MCF 10A (cell line): ENCODE data around the gene PXMP4. TPM values are rescaled to one million over a fixed set of nuclear protein-coding genes. Genes with fewer than 3 reads are reported as not detected.
"Not testable (repeated sequence)": the region's sequence is repeated elsewhere in the genome, so short reads cannot be mapped to it uniquely, and the experiment has no call there.

Source experiments
- BruUV-seq: library from RNA; stranded (reverse); fragments of 400-500 nt; replicated peaks from 2 replicates; lab custom pipeline; 2021; lab: Mats Ljungman, UMichigan
- CTCF ChIA-PET: fragments of 300-600 bp; sonication (Branson Sonifier 250); formaldehyde crosslinking; extraction: SDS; loops from one replicate; lab custom pipeline; 2021; ENCODE audit warnings: antibody characterized with exemption, inconsistent platforms; lab: Yijun Ruan, JAX
- POLR2A ChIA-PET: fragments of 300-600, 350-650 bp; sonication (Branson Sonifier 250); formaldehyde crosslinking; extraction: SDS; loops from one replicate; lab custom pipeline; 2020; ENCODE audit warnings: antibody characterized with exemption, inconsistent platforms; lab: Yijun Ruan, JAX
- DNase-seq: peaks from one replicate; pipeline ENCODE4 v3.0.0-alpha.2; 2018; ENCODE audit not compliant: unreplicated experiment
- H3K27ac Mint-ChIP-seq: one replicate; pipeline ENCODE4 v1.8.0; 2022; ENCODE audit warnings: mild to moderate bottlenecking, low read depth, mixed read lengths; ENCODE audit not compliant: unreplicated experiment
- H3K27me3 Mint-ChIP-seq: one replicate; pipeline ENCODE4 v1.8.0; 2022; ENCODE audit warnings: mixed read lengths; ENCODE audit not compliant: insufficient read depth, unreplicated experiment
- H3K36me3 Mint-ChIP-seq: one replicate; pipeline ENCODE4 v1.8.0; 2022; ENCODE audit warnings: mild to moderate bottlenecking, moderate library complexity, mixed read lengths; ENCODE audit not compliant: insufficient read depth, unreplicated experiment
- H3K4me1 Mint-ChIP-seq: one replicate; pipeline ENCODE4 v1.8.0; 2022; ENCODE audit warnings: mixed read lengths; ENCODE audit not compliant: insufficient read depth, unreplicated experiment
- H3K4me3 Mint-ChIP-seq: one replicate; pipeline ENCODE4 v1.8.0; 2022; ENCODE audit warnings: mild to moderate bottlenecking, moderate library complexity, mixed read lengths; ENCODE audit not compliant: unreplicated experiment
- H3K9me3 Mint-ChIP-seq: one replicate; pipeline ENCODE4 v1.8.0; 2022; ENCODE audit warnings: mixed read lengths; ENCODE audit not compliant: unreplicated experiment
- intact Hi-C: fragments of 100-400 bp; cut with micrococcal nuclease; formaldehyde crosslinking; loops from 2 replicates; pipeline ENCODE4 v1.14.1; 2022
- total RNA-seq: library from RNA; stranded (reverse); gene quantifications from 2 replicates; pipeline ENCODE4 v1.2.3, GENCODE V29; 2022
- TF ChIP-seq, protein P1 (sequence below): fragments of 200-600 bp; IDR thresholded peaks from one replicate; pipeline ENCODE4 v1.8.0; 2022; ENCODE audit warnings: antibody characterized with exemption, mild to moderate bottlenecking; ENCODE audit not compliant: unreplicated experiment

Gene PXMP4
- total RNA-seq, 1 experiment from 2014 or later: 3.9 TPM

DNA sequence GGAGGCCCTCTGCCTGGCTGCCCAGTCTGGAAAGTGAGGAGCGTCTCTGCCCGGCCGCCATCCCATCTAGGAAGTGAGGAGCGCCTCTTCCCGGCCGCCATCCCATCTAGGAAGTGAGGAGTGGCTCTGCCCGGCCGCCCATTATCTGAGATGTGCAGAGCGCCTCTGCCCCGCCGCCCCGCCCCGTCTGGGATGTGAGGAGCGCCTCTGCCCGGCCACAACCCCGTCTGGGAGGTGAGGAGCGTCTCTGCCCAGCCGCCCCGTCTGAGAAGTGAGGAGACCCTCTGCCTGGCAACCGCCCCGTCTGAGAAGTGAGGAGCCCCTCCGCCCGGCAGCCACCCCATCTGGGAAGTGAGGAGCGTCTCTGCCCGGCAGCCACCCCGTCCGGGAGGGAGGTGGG lies 21.1 kb downstream of the PXMP4 start:
- H3K27me3 Mint-ChIP-seq, intact Hi-C loops, BruUV-seq, H3K4me1 Mint-ChIP-seq, H3K9me3 Mint-ChIP-seq, H3K4me3 Mint-ChIP-seq, POLR2A ChIA-PET, CTCF ChIA-PET, H3K36me3 Mint-ChIP-seq, H3K27ac Mint-ChIP-seq, DNase-seq: not testable (repeated sequence)

- no peak for DNase-seq
- ChIA-PET POLR2A (no interaction called here), CTCF (no interaction called here)
- H3K9me3 Mint-ChIP-seq: no peaks in the 10 kb centered on the region
- H3K27ac Mint-ChIP-seq: no peak overlapping the region
- no peaks in the 10 kb centered on the region for H3K4me1 Mint-ChIP-seq
- H3K36me3 Mint-ChIP-seq: peaks cover under 1% of the 10 kb centered on the region
- BruUV-seq: no TSS peak
- no peaks in the 10 kb centered on the region for H3K27me3 Mint-ChIP-seq
- no peak overlapping the region for H3K4me3 Mint-ChIP-seq
- TF ChIP-seq, protein P1, sequence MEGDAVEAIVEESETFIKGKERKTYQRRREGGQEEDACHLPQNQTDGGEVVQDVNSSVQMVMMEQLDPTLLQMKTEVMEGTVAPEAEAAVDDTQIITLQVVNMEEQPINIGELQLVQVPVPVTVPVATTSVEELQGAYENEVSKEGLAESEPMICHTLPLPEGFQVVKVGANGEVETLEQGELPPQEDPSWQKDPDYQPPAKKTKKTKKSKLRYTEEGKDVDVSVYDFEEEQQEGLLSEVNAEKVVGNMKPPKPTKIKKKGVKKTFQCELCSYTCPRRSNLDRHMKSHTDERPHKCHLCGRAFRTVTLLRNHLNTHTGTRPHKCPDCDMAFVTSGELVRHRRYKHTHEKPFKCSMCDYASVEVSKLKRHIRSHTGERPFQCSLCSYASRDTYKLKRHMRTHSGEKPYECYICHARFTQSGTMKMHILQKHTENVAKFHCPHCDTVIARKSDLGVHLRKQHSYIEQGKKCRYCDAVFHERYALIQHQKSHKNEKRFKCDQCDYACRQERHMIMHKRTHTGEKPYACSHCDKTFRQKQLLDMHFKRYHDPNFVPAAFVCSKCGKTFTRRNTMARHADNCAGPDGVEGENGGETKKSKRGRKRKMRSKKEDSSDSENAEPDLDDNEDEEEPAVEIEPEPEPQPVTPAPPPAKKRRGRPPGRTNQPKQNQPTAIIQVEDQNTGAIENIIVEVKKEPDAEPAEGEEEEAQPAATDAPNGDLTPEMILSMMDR: no peak
- intact Hi-C loops: no loop called here
Measured at GRCh38 chr20:33697129-33697528, 23.0 kb downstream of the PXMP4 start.

- intact Hi-C loops: no loop called here
- no TSS peak for BruUV-seq
- ChIA-PET POLR2A (interaction anchor here (0.7 kb wide), 1 partner anchor 24 kb away, joined by 4 read pairs; the partner anchor contains the start of gene PXMP4), CTCF (interaction anchor here (0.7 kb wide), 1 partner anchor 1242 kb away, joined by 4 read pairs; no protein-coding TSS in a partner anchor)
- Mint-ChIP-seq H3K27ac (no peak overlapping the region), H3K4me1 (no peaks in the 10 kb centered on the region), H3K9me3 (no peaks in the 10 kb centered on the region), H3K36me3 (no peaks in the 10 kb centered on the region), H3K4me3 (no peak overlapping the region), H3K27me3 (no peaks in the 10 kb centered on the region)
- TF ChIP-seq, protein P1: no peak
- no peak for DNase-seq
Measured at GRCh38 chr20:33696448-33696847, 23.7 kb downstream of the PXMP4 start.

GRCh38 chr20:33694639-33695012 lies 25.5 kb downstream of the PXMP4 start:
- CTCF ChIA-PET: no interaction called here
- TF ChIP-seq, protein P1: no peak
- no peak for DNase-seq
- H3K9me3 Mint-ChIP-seq: no peaks in the 10 kb centered on the region
- no peaks in the 10 kb centered on the region for H3K4me1 Mint-ChIP-seq
- H3K27me3 Mint-ChIP-seq: no peaks in the 10 kb centered on the region
- no TSS peak for BruUV-seq
- no peak overlapping the region for H3K4me3 Mint-ChIP-seq
- intact Hi-C loops: no loop called here
- H3K27ac Mint-ChIP-seq: no peak overlapping the region
- H3K36me3 Mint-ChIP-seq: no peaks in the 10 kb centered on the region
- POLR2A ChIA-PET: interaction anchor here (1.0 kb wide), 1 partner anchor 12 kb away, joined by 3 read pairs; no protein-coding TSS in a partner anchor
